Heart right ventricle (tissue), 16 donors: ENCODE results near the gene RBAK. TPM values are rescaled to one million over a fixed set of nuclear protein-coding genes. Genes with fewer than 3 reads are reported as not detected.

Experiments used
- ATAC-seq, 8 donors: fragments of 200-7000 bp; cut with Tn5 transposase; one replicate each; pipeline ENCODE4 v1.9.1; 2020; ENCODE audit warnings: mild to moderate bottlenecking in 8 of 8, moderate library complexity in 8 of 8, moderate number of reproducible peaks in 1 of 8
- DNase-seq, 2 donors: peaks; one replicate each; pipeline ENCODE4 v3.0.0-alpha.2; 2020
- H3K27ac ChIP-seq, 10 donors: fragments of 200-600 bp; sonication (generic) in 2 of 10; one replicate each; pipeline versions ENCODE4 v1.5.0 to v1.8.0; 2020 to 2022; ENCODE audit warnings: mild to moderate bottlenecking in 3 of 10
- H3K27me3 ChIP-seq, 7 donors: fragments of 200-600 bp; one replicate each; pipeline ENCODE4 v1.8.0; 2021 to 2022; ENCODE audit warnings: mild to moderate bottlenecking in 2 of 7
- H3K36me3 ChIP-seq, 9 donors: fragments of 200-600 bp; sonication (generic) in 1 of 9; one replicate each; pipeline versions ENCODE4 v1.5.0 to v1.8.0; 2020 to 2022; ENCODE audit warnings: mild to moderate bottlenecking in 2 of 9
- H3K4me1 ChIP-seq, 9 donors: fragments of 200-600 bp; sonication (generic) in 1 of 9; one replicate each; pipeline versions ENCODE4 v1.5.0 to v1.8.0; 2020 to 2022; ENCODE audit warnings: mild to moderate bottlenecking in 4 of 9
- H3K4me3 ChIP-seq, 10 donors: fragments of 200-600 bp; sonication (generic) in 2 of 10; one replicate each; pipeline versions ENCODE4 v1.5.0 to v1.8.0; 2020 to 2022; ENCODE audit warnings: mild to moderate bottlenecking in 7 of 10, moderate library complexity in 2 of 10
- H3K9me3 ChIP-seq, 11 donors: fragments of 200-600 bp in 10 of 11; sonication (generic) in 2 of 11; one replicate each; pipeline versions ENCODE4 v1.5.0 to v1.8.0; 2013 to 2022; ENCODE audit warnings: mild to moderate bottlenecking in 2 of 11, control low read depth in 1 of 11, moderate library complexity in 1 of 11
- WGBS, 2 donors: extraction: QIAGEN DNeasy Blood & Tissue Kit; methylation state at CpG; one replicate each; pipeline ENCODE4 v1.1.7; 2013; ENCODE audit warnings: inconsistent platforms in 1 of 2; 5-methylcytosine and 5-hydroxymethylcytosine counted together
- intact Hi-C, 10 donors: fragments of 100-400 bp; cut with DNase I; formaldehyde crosslinking; loops; one replicate each; pipeline versions ENCODE4 v1.11.1 to v1.14.2; 2022
- polyA plus RNA-seq, 2 donors: library from polyadenylated mRNA; stranded (reverse); fragments of 200-250 nt; gene quantifications; one replicate each; pipeline ENCODE4 v1.2.3, GENCODE V29; 2013
- total RNA-seq, 10 donors: library from RNA; stranded (reverse); fragmentation: NEBNext Ultra II Directional in 3 of 10; extraction: Animal tissue kit (Norgen Biotek cat#: 25700) in 3 of 10; gene quantifications; one replicate each; pipeline versions ENCODE4 v1.2.1 to v1.2.4, GENCODE V29; 2021 to 2023
- TF ChIP-seq, protein P1 (sequence below), 9 donors: fragments of 200-600 bp; sonication (generic) in 2 of 9; IDR thresholded peaks; one replicate each; pipeline versions ENCODE4 v1.5.0 to v1.8.0; 2021 to 2022; ENCODE audit warnings: antibody characterized with exemption in 9 of 9, mild to moderate bottlenecking in 5 of 9, moderate library complexity in 1 of 9
- donor health status: Arrhythmogenic right ventricular cardiomyopathy.
- donor health status: ischemic (EF 13 %, LVEDD 7.1; RV severe dilation, severe dysfunction).
- donor health status: healthy with polysubstance abuse.
- donor health status: DM: no; HTN: yes; CAD: no.
- donor health status: DM: no; HTN: no; CAD: no.
- donor health status: ischemic (EF 25% LVEDD 6.9; RV normal size, moderate dysfunction).
- donor health status: ischemic (EF 25% LVEDD 5.7; RV mildly dilated, moderate dysfunction).
- donor health status: healthy.
- donor health status: DM: yes; HTN: yes; CAD: no.
- donor health status: Ischemic cardiomyopathy.
- donor health status: ischemic (EF 35%, LVEDD 5.7; RV mildly dilated, moderate dysfunction).
- donor health status: nonischemic (EF 11% LVEDD 7.7; RV severe dilation, severe dysfunction).
- donor health status: DM: yes; HTN: yes; CAD: no.
- donor health status: PGD.
- donor health status: ischemic (EF 29% LVEDD 5.4; RV normal size, mild dysfunction).
- donor health status: nonischemic (EF 23%, LVEDD 6.1; RV moderate dilation, normal function).

The RBAK gene
- total and polyA plus RNA-seq, 12 donors, result 3.2 to 11.2 (median 9.3) TPM

DNA sequence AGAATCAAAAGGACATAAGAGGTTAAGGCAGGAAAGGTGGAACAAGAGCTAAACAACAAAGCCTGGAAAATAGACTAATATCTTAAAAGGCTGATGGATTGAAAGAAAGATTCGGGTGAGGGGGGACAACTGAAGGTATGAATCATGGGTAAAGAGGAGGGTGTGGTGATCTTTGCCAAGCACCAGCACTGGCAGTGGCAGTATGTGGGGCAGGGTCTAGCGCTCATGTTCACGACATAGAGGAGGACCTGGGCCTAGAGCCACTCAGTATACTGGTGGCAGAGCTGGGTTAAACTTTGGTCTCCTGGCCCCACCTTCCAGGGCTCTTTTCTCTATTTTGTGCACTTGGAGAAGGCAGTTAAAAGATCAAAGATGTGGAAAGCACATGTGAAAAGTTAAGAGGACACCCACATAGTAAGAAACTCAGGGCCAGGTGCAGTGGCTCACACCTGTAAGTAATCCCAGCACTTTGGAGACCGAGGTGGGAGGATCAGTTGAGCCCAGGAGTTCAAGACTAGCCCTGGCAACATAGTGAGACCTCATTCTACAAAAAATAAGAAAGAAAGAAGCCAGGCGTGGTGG, 46.2 kb upstream of the RBAK start:
- H3K36me3 ChIP-seq, result peaks cover 0 to 69% (median 24%) of the 10 kb centered on the region in 9 donors
- WGBS, 2 donors, result 93 to 96% methylated on average over 5 of the region's 5 CpGs
- no peak for DNase-seq

DNA sequence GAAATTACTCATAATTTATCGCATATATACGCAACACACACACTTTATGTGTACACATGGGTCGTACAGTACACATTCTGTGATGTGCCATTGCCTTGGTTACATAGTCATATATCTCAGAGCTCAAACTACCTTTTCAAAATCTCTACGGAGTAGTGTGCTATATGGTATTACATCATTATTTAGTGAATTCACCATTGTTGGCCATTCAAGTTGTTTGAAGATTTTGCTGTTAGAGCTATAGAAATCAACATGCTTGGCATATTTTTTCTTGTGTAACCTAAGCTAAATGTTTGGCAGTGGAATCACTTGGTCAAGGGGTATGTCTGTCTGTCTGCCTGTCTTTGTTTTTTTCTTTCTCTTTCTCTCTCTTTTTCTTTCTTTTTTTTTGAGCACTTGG, 44.7 kb upstream of the RBAK start:
- ATAC-seq (no peak), DNase-seq (no peak)
- Histone ChIP-seq H3K36me3 (peaks cover 0 to 73% (median 18%) of the 10 kb centered on the region in 9 donors), H3K9me3 (no peaks in the 10 kb centered on the region), H3K4me3 (no peak overlapping the region), H3K4me1 (no peaks in the 10 kb centered on the region), H3K27ac (no peak overlapping the region), H3K27me3 (no peaks in the 10 kb centered on the region)
- intact Hi-C loops, result no loop called here
- 94% methylated on average over 4 of the region's 4 CpGs for WGBS, 2 donors
- TF ChIP-seq, protein P1, sequence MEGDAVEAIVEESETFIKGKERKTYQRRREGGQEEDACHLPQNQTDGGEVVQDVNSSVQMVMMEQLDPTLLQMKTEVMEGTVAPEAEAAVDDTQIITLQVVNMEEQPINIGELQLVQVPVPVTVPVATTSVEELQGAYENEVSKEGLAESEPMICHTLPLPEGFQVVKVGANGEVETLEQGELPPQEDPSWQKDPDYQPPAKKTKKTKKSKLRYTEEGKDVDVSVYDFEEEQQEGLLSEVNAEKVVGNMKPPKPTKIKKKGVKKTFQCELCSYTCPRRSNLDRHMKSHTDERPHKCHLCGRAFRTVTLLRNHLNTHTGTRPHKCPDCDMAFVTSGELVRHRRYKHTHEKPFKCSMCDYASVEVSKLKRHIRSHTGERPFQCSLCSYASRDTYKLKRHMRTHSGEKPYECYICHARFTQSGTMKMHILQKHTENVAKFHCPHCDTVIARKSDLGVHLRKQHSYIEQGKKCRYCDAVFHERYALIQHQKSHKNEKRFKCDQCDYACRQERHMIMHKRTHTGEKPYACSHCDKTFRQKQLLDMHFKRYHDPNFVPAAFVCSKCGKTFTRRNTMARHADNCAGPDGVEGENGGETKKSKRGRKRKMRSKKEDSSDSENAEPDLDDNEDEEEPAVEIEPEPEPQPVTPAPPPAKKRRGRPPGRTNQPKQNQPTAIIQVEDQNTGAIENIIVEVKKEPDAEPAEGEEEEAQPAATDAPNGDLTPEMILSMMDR (IDR thresholded peaks at IDR 0.05), result no peak

More for the DNA sequence above, 46.2 kb upstream of the RBAK start:
- TF ChIP-seq, protein P1 (IDR thresholded peaks at IDR 0.05), result no peak
- Histone ChIP-seq H3K27me3 (no peaks in the 10 kb centered on the region), H3K27ac (no peak overlapping the region), H3K9me3 (no peaks in the 10 kb centered on the region), H3K4me3 (no peak overlapping the region), H3K4me1 (no peaks in the 10 kb centered on the region)
- intact Hi-C loops, result no loop called here
- no peak for ATAC-seq

- Histone ChIP-seq H3K27me3 (no peaks in the 10 kb centered on the region), H3K4me3 (no peak overlapping the region), H3K9me3 (no peaks in the 10 kb centered on the region), H3K27ac (no peak overlapping the region), H3K4me1 (no peaks in the 10 kb centered on the region), H3K36me3 (peaks cover 0 to 71% (median 11%) of the 10 kb centered on the region in 9 donors)
- TF ChIP-seq, protein P1 (IDR thresholded peaks at IDR 0.05), result no peak
- DNase-seq (no peak), ATAC-seq (no peak)
- intact Hi-C loops, result no loop called here
- WGBS, 2 donors, result 96% methylated on average over 5 of the region's 5 CpGs
Observed at GRCh38 chr7:5001911-5002310, 43.7 kb upstream of the RBAK start.

GRCh38 chr7:5005066-5005465, 40.6 kb upstream of the RBAK start:
- Histone ChIP-seq H3K27me3 (no peaks in the 10 kb centered on the region), H3K4me3 (no peak overlapping the region), H3K36me3 (peaks cover 0 to 67% (median 7%) of the 10 kb centered on the region in 9 donors), H3K27ac (no peak overlapping the region), H3K9me3 (peaks cover 0 to under 1% (median 0%) of the 10 kb centered on the region in 11 donors), H3K4me1 (no peaks in the 10 kb centered on the region)
- WGBS, 2 donors, result 93 to 96% methylated on average over 1 of the region's 1 CpG
- TF ChIP-seq, protein P1 (IDR thresholded peaks at IDR 0.05), result no peak
- intact Hi-C loops, result no loop called here
- no peak for ATAC-seq
- no peak for DNase-seq
